Measurements from ENCODE around the gene VAPA. TPM values are rescaled to one million over a fixed set of nuclear protein-coding genes. Genes with fewer than 3 reads are reported as not detected.

Gene VAPA
- total and polyA plus RNA-seq, 9 of the 15 experiments (the other 6 are each of a cell fraction or from before 2014, with no cell fraction given), result 219 to 902 (median 526) TPM

GRCh38 chr18:9947248-9947647 is 33.4 kb downstream of the VAPA start:
- CTCF ChIA-PET (ENCODE audit: low intra/inter-chr PET ratio), result no interaction called here
- Histone ChIP-seq H3K79me2 (ENCODE audit: control insufficient read depth, insufficient read depth, low read length) (peaks cover 91% of the 10 kb centered on the region), H3K4me1 (replicated peaks in 1 of 2; ENCODE audit: control insufficient read depth in 2 of 2, insufficient read depth in 2 of 2, low read length in 2 of 2) (peaks cover 10 to 38% of the 10 kb centered on the region in 2 experiments; a peak in 4 of 5 replicates), H3K9me1 (ENCODE audit: control insufficient read depth, insufficient read depth, low read length) (no peaks in the 10 kb centered on the region), H3K27me3 (ENCODE audit: control insufficient read depth in 2 of 2, insufficient read depth in 2 of 2, low read length in 2 of 2) (no peaks in the 10 kb centered on the region), H3K9ac (ENCODE audit: insufficient read depth in 1 of 2, low read depth in 2 of 2, low read length in 2 of 2) (no peak overlapping the region), H3K4me2 (ENCODE audit: insufficient read depth, low read length) (no peak overlapping the region), H3K4me3 (no peak overlapping the region), H2AFZ (ENCODE audit: low read depth, low read length) (no peak overlapping the region), H3K9me3 (replicated peaks; ENCODE audit: control insufficient read depth, insufficient read depth, low read depth, low read length) (no peaks in the 10 kb centered on the region), H3K27ac (ENCODE audit: extremely low read depth, low read depth, low read length) (no peak overlapping the region), H4K20me1 (replicated peaks; ENCODE audit: control insufficient read depth, insufficient read depth, low read length) (no peaks in the 10 kb centered on the region), H3K36me3 (ENCODE audit: control insufficient read depth, insufficient read depth, low read length) (peaks cover 93% of the 10 kb centered on the region)
- WGBS (ENCODE audit: insufficient coverage, low coverage, missing lambda C conversion rate), result 36% methylated on average over 1 of the region's 1 CpG
- intact Hi-C loops (cut with micrococcal nuclease) (no loop called here), in situ Hi-C loops (cut with MboI) (no loop called here)
- POLR2A ChIA-PET, result interaction anchor here (0.7 to 1.9 kb wide), 7 partner anchors 9 to 409 kb away, joined by 3 to 11 read pairs (median 5); no protein-coding TSS in a partner anchor
- DNase-seq (ENCODE audit: extremely low read depth in 1 of 4, low spot score in 3 of 4) (no peak), FAIRE-seq (no peak), ATAC-seq (no peak)
- no TSS peak for BruUV-seq (replicated peaks)
- TF ChIP-seq ZNF592 (IDR thresholded peaks at IDR 0.05) (no peak), FOXA3 (CRISPR knock-in tag; conservative IDR thresholded peaks at IDR 0.05 in 1 of 2, IDR thresholded peaks at IDR 0.05 in 1 of 2) (0 out of 4 replicates have a peak, but pooled peaks of 1 of the 2 experiments have one; percentile 13), WHSC1 (IDR thresholded peaks at IDR 0.05; ENCODE audit: low read length) (no peak), ZC3H4 (CRISPR knock-in tag; IDR thresholded peaks at IDR 0.05; ENCODE audit: borderline replicate concordance) (no peak), RBM22 (IDR thresholded peaks at IDR 0.05; ENCODE audit: low read depth, low read length, poor library complexity, severe bottlenecking) (peak; percentile 69), UBTF (IDR thresholded peaks at IDR 0.05; ENCODE audit: borderline replicate concordance in 1 of 2, low read depth in 2 of 2, low read length in 2 of 2) (no peak), POLR2B (IDR thresholded peaks at IDR 0.05; ENCODE audit: low read depth, partially characterized antibody) (peak; percentile 29), POLR2A (conservative IDR thresholded peaks at IDR 0.05) (peak; percentile 57; the same call in 1 of the 2 replicates), SIN3A (IDR thresholded peaks at IDR 0.05; ENCODE audit: borderline replicate concordance in 2 of 2, control insufficient read depth in 1 of 2, low read depth in 2 of 2, low read length in 2 of 2) (0 out of 4 replicates have a peak, but pooled peaks of 1 of the 2 experiments have one; percentile 6), ZNF384 (IDR thresholded peaks at IDR 0.05; ENCODE audit: low read depth, low read length) (no peak), GATAD2B (IDR thresholded peaks at IDR 0.05; ENCODE audit: borderline replicate concordance) (0 out of 2 replicates have a peak, but pooled peaks have one; percentile 30), TARDBP (IDR thresholded peaks at IDR 0.05) (0 out of 2 replicates have a peak, but pooled peaks have one; percentile 40), KHSRP (IDR thresholded peaks at IDR 0.05) (0 out of 2 replicates have a peak, but pooled peaks have one; percentile 26), HCFC1 (IDR thresholded peaks at IDR 0.05; ENCODE audit: low read depth, low read length) (no peak)
